HCT116 (cell line): ENCODE data around the gene ATXN1L. TPM values are rescaled to one million over a fixed set of nuclear protein-coding genes. Genes with fewer than 3 reads are reported as not detected.
"Not testable (repeated sequence)": the region's sequence is repeated elsewhere in the genome, so short reads cannot be mapped to it uniquely, and the experiment has no call there.

Experiments
- ATAC-seq: fragments of 200-7000 bp; cut with Tn5 transposase; 2 replicates; pipeline ENCODE4 v1.9.1; 2020; ENCODE audit warnings: mild to moderate bottlenecking, moderate library complexity
- BruUV-seq: library from RNA; stranded (reverse); fragments of 400-500 nt; replicated peaks from 2 replicates; lab custom pipeline; 2021; lab: Mats Ljungman, UMichigan
- CTCF ChIA-PET: fragments of 300-600 bp; sonication (Branson Sonifier 250); formaldehyde crosslinking; loops from one replicate; lab custom pipeline; 2021; ENCODE audit warnings: antibody characterized with exemption; lab: Charles Lee
- POLR2A ChIA-PET: fragments of 300-600, 350-600 bp; sonication (Branson Sonifier 250); formaldehyde crosslinking; loops from one replicate; lab custom pipeline; 2021; ENCODE audit warnings: antibody characterized with exemption; lab: Charles Lee
- RAD21 ChIA-PET, 2 experiments: fragments of 300-600 bp; sonication (Branson Sonifier 250); formaldehyde crosslinking; loops; one replicate each; lab custom pipeline; 2023; ENCODE audit warnings: low total read pairs in 2 of 2; ENCODE audit not compliant: uncharacterized antibody in 2 of 2, unreplicated experiment in 2 of 2, low non-redundant PET in 1 of 2; lab: Charles Lee
- DNase-seq: peaks from one replicate; pipeline ENCODE4 v3.0.0-alpha.2; 2010; ENCODE audit warnings: low read depth, low spot score
- H2AFZ ChIP-seq: fragments of 200-600 bp; shearing (Covaris generic), sonication (generic); 2 replicates; pipeline ENCODE4 v1.6.1; 2017; ENCODE audit warnings: low read depth, mixed run types, mixed read lengths, antibody characterized with exemption, low read length; ENCODE audit not compliant: poor library complexity, severe bottlenecking
- H3K27ac ChIP-seq: 2 replicates; pipeline ENCODE4 v1.5.1; 2012; ENCODE audit warnings: low read depth, low read length
- H3K27me3 ChIP-seq: fragments of 200-600 bp; sonication (generic); 2 replicates; pipeline ENCODE4 v1.6.1; 2016; ENCODE audit warnings: mixed run types, low read length, mixed read lengths; ENCODE audit not compliant: insufficient read depth
- H3K36me3 ChIP-seq, 2 experiments: fragments of 200-500 bp in 1 of 2; fragments of 200-600 bp in 1 of 2; sonication (Bioruptor generic) in 1 of 2; sonication (generic) in 1 of 2; 2 replicates each; pipeline versions ENCODE4 v1.5.1 to v1.6.1; 2014 to 2016; ENCODE audit warnings: low read length in 2 of 2, inconsistent platforms in 1 of 2, mixed read lengths in 1 of 2, mixed run types in 1 of 2; ENCODE audit not compliant: insufficient read depth in 2 of 2, control insufficient read depth in 1 of 2
- H3K4me1 ChIP-seq, 2 experiments: fragments of 200-600 bp in 1 of 2; sonication (generic) in 1 of 2; 2 replicates each; pipeline versions ENCODE4 v1.5.1 to v1.6.1; 2012 to 2017; ENCODE audit warnings: low read length in 2 of 2, inconsistent platforms in 1 of 2, mild to moderate bottlenecking in 1 of 2, mixed read lengths in 1 of 2, mixed run types in 1 of 2, moderate library complexity in 1 of 2; ENCODE audit not compliant: insufficient read depth in 2 of 2, control insufficient read depth in 1 of 2
- H3K4me2 ChIP-seq: fragments of 200-600 bp; sonication (generic); 2 replicates; pipeline ENCODE4 v1.6.1; 2017; ENCODE audit warnings: mixed run types, low read length, mixed read lengths
- H3K4me3 ChIP-seq, 2 experiments: fragments of 200-600 bp in 1 of 2; sonication (generic) in 1 of 2; replicated peaks in 1 of 2; 2 replicates each; pipeline ENCODE4 v1.5.1; 2011 to 2016; ENCODE audit warnings: low read length in 2 of 2, control low read depth in 1 of 2, low read depth in 1 of 2, mild to moderate bottlenecking in 1 of 2, mixed read lengths in 1 of 2, mixed run types in 1 of 2
- H3K79me2 ChIP-seq: fragments of 200-600 bp; sonication (generic); 2 replicates; pipeline ENCODE4 v1.6.1; 2017; ENCODE audit warnings: mild to moderate bottlenecking, mixed run types, low read length, moderate library complexity, mixed read lengths; ENCODE audit not compliant: insufficient read depth
- H3K9ac ChIP-seq: fragments of 200-600 bp; sonication (generic); 2 replicates; pipeline ENCODE4 v1.6.1; 2016; ENCODE audit warnings: low read length, mixed read lengths
- H3K9me2 ChIP-seq: fragments of 200-600 bp; sonication (generic), shearing (Covaris generic); 2 replicates; pipeline ENCODE4 v1.6.1; 2017; ENCODE audit warnings: mixed run types, mild to moderate bottlenecking, moderate library complexity; ENCODE audit not compliant: insufficient read depth
- H3K9me3 ChIP-seq, 2 experiments: fragments of 200-500 bp in 1 of 2; fragments of 200-600 bp in 1 of 2; sonication (Bioruptor generic) in 1 of 2; sonication (generic) in 1 of 2; 2 replicates each; pipeline ENCODE4 v1.6.1; 2014 to 2017; ENCODE audit warnings: low read length in 2 of 2, mixed read lengths in 2 of 2, inconsistent platforms in 1 of 2, low read depth in 1 of 2, mild to moderate bottlenecking in 1 of 2, mixed run types in 1 of 2, moderate library complexity in 1 of 2; ENCODE audit not compliant: control insufficient read depth in 1 of 2, insufficient read depth in 1 of 2
- H4K20me1 ChIP-seq: fragments of 200-600 bp; sonication (generic), shearing (Covaris generic); 2 replicates; pipeline ENCODE4 v1.6.1; 2017; ENCODE audit warnings: mixed run types, mild to moderate bottlenecking, moderate library complexity; ENCODE audit not compliant: insufficient read depth
- POLR2A ChIP-seq: IDR thresholded peaks from 2 replicates; pipeline ENCODE4 v1.7.0; 2011; ENCODE audit warnings: borderline replicate concordance; ENCODE audit not compliant: insufficient read depth, insufficient read length; ENCODE audit errors: extremely low read depth
- TCF7L2 ChIP-seq: IDR thresholded peaks from 2 replicates; pipeline ENCODE4 v1.7.0; 2011; ENCODE audit warnings: borderline replicate concordance, inconsistent platforms; ENCODE audit not compliant: insufficient read depth, insufficient read length; ENCODE audit errors: extremely low read depth
- ZFX ChIP-seq: fragments of 450-650 bp; IDR thresholded peaks from 2 replicates; pipeline ENCODE4 v1.6.1; 2017
- intact Hi-C: fragments of 100-400 bp; cut with micrococcal nuclease; formaldehyde crosslinking; loops from 2 replicates; pipeline ENCODE4 v1.10.0; 2022
- total RNA-seq: library from RNA; stranded (reverse); gene quantifications from one replicate; pipeline ENCODE4 v1.2.1, GENCODE V29; 2021; ENCODE audit not compliant: unreplicated experiment

ATXN1L gene
- total RNA-seq, 1 experiment from 2014 or later, result 20.5 TPM

GRCh38 chr16:71811261-71811803 lies 34.4 kb upstream of the ATXN1L start:
- H3K36me3 ChIP-seq, result no peaks in the 10 kb centered on the region; a peak in 1 of 4 replicates
- ATAC-seq (no peak), DNase-seq (no peak)
- CTCF ChIA-PET, result no interaction called here
- H3K79me2 ChIP-seq, result peaks cover 24% of the 10 kb centered on the region
- POLR2A ChIA-PET, result interaction anchor here (1.3 kb wide), 1 partner anchor 13 kb away, joined by 3 read pairs; no protein-coding TSS in a partner anchor
- no peaks in the 10 kb centered on the region for H3K9me2 ChIP-seq
- intact Hi-C loops, result no loop called here
- no peak overlapping the region for H3K9ac ChIP-seq
- no peak overlapping the region for H3K27ac ChIP-seq
- no peaks in the 10 kb centered on the region for H3K27me3 ChIP-seq
- TF ChIP-seq POLR2A (no peak), ZFX (no peak), TCF7L2 (no peak)
- H3K4me3 ChIP-seq, result no peak overlapping the region
- H4K20me1 ChIP-seq, result no peaks in the 10 kb centered on the region
- H3K4me1 ChIP-seq, result peaks cover 9 to 19% of the 10 kb centered on the region in 2 experiments
- RAD21 ChIA-PET, result no interaction called here
- no peak overlapping the region for H3K4me2 ChIP-seq
- no TSS peak for BruUV-seq
- H2AFZ ChIP-seq, result no peak overlapping the region
- H3K9me3 ChIP-seq, result no peaks in the 10 kb centered on the region

- H4K20me1 ChIP-seq, BruUV-seq, H3K9me3 ChIP-seq, H3K79me2 ChIP-seq, RAD21 ChIA-PET, POLR2A ChIA-PET, ATAC-seq, H3K4me3 ChIP-seq, DNase-seq, H3K27ac ChIP-seq, H3K9me2 ChIP-seq, H3K36me3 ChIP-seq, H2AFZ ChIP-seq, intact Hi-C loops, H3K4me1 ChIP-seq, H3K27me3 ChIP-seq, H3K4me2 ChIP-seq, H3K9ac ChIP-seq: not testable (repeated sequence)
- CTCF ChIA-PET, result interaction anchor here (0.7 kb wide), 1 partner anchor 65 kb away, joined by 3 read pairs; no protein-coding TSS in a partner anchor
These were observed 28.6 kb upstream of the ATXN1L start for GRCh38 chr16:71817155-71817500.
